WTC11 (cell line): Measurements from ENCODE around the gene AKAP3.

Experiments
- GABPB1 ChIP-seq: sonication (generic); formaldehyde crosslinking; IDR thresholded peaks from 2 replicates; pipeline ENCODE4 v1.8.1; 2023; ENCODE audit warnings: mild to moderate bottlenecking, missing genetic modification reagents
- TEAD4 ChIP-seq: sonication (generic); formaldehyde crosslinking; IDR thresholded peaks from 2 replicates; pipeline ENCODE4 v1.8.0; 2022; ENCODE audit warnings: mild to moderate bottlenecking, missing genetic modification reagents
- TF ChIP-seq, protein P1 (sequence below): fragments of 200-600 bp; IDR thresholded peaks from 2 replicates; pipeline ENCODE4 v1.8.0; 2022; ENCODE audit warnings: antibody characterized with exemption

DNA sequence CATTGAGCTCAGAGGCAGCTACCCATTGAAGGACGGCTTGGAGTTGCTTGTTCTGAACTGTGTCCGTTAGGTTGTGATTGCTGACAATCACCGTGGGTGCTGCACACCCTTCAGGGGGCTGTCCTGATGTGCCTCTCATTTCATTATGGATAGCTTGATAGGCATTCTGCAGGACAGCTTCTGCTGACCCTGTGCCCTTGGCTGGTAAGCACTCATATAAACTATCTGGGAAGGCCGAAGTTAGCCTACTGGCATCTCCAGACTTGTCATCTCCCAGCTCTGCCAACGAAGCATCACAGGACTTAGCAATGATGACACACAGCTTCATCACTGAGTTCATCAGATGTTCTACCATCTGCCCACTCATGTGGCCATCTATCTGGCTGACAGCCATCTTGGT is 22.3 kb downstream of the AKAP3 start:
- TF ChIP-seq, protein P1, sequence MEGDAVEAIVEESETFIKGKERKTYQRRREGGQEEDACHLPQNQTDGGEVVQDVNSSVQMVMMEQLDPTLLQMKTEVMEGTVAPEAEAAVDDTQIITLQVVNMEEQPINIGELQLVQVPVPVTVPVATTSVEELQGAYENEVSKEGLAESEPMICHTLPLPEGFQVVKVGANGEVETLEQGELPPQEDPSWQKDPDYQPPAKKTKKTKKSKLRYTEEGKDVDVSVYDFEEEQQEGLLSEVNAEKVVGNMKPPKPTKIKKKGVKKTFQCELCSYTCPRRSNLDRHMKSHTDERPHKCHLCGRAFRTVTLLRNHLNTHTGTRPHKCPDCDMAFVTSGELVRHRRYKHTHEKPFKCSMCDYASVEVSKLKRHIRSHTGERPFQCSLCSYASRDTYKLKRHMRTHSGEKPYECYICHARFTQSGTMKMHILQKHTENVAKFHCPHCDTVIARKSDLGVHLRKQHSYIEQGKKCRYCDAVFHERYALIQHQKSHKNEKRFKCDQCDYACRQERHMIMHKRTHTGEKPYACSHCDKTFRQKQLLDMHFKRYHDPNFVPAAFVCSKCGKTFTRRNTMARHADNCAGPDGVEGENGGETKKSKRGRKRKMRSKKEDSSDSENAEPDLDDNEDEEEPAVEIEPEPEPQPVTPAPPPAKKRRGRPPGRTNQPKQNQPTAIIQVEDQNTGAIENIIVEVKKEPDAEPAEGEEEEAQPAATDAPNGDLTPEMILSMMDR = no peak
- TF ChIP-seq TEAD4 (CRISPR knock-in tag) (no peak), GABPB1 (CRISPR knock-in tag) (no peak)
